Transverse colon (tissue), 4 donors: Measurements from ENCODE around the gene PTGFRN.

Experiments
- EP300 ChIP-seq: sonication (generic); formaldehyde crosslinking; IDR thresholded peaks from one replicate; pipeline ENCODE4 v1.6.1; 2017; ENCODE audit warnings: antibody characterized with exemption, low read depth
- POLR2AphosphoS5 ChIP-seq, 3 donors: sonication (generic); formaldehyde crosslinking; IDR thresholded peaks; one replicate each; pipeline ENCODE4 v1.6.1; 2016; ENCODE audit warnings: antibody characterized with exemption in 3 of 3
- TF ChIP-seq, protein P1 (sequence below), 5 experiments: fragments of 200-600 bp in 3 of 5; fragments of 450-650 bp in 2 of 5; sonication (generic) in 3 of 5; IDR thresholded peaks; 1 replicate in 2 of 5; 2 replicates in 3 of 5; pipeline ENCODE4 v1.5.1; 2016 to 2017; ENCODE audit warnings: antibody characterized with exemption in 5 of 5, inconsistent platforms in 3 of 5, mild to moderate bottlenecking in 2 of 5, moderate library complexity in 1 of 5

DNA sequence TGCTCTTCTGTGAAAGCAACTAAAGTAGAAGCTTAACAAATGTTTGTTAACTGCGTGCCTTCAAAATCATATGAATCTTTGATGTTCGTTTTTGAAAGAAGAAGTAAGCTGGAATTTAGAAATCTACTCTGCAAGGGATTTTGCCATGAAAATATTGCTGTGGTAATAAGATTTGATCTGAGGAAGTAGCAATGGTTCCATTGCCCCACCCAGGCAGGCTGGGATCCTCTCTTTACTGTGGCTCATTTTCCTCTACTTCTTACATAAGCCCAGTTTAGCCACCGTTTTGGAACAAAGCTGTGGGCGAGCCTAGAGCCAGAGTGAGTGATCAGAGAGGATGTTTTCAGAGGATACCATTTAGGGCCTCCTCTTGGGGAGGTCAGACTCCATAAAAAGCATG lies 20.3 kb upstream of the PTGFRN start:
- TF ChIP-seq, protein P1, sequence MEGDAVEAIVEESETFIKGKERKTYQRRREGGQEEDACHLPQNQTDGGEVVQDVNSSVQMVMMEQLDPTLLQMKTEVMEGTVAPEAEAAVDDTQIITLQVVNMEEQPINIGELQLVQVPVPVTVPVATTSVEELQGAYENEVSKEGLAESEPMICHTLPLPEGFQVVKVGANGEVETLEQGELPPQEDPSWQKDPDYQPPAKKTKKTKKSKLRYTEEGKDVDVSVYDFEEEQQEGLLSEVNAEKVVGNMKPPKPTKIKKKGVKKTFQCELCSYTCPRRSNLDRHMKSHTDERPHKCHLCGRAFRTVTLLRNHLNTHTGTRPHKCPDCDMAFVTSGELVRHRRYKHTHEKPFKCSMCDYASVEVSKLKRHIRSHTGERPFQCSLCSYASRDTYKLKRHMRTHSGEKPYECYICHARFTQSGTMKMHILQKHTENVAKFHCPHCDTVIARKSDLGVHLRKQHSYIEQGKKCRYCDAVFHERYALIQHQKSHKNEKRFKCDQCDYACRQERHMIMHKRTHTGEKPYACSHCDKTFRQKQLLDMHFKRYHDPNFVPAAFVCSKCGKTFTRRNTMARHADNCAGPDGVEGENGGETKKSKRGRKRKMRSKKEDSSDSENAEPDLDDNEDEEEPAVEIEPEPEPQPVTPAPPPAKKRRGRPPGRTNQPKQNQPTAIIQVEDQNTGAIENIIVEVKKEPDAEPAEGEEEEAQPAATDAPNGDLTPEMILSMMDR (IDR thresholded peaks at IDR 0.05), result no peak
- no peak for TF ChIP-seq EP300
- no peak for TF ChIP-seq POLR2AphosphoS5 (IDR thresholded peaks at IDR 0.05)
